CD4-positive, alpha-beta T cell treated with Interleukin-6 for 4 hours (primary cell): ENCODE data around the gene SERPINF2.
A peak's percentile ranks its signal among the peaks of the same experiment; 100 is the strongest.
"Not testable (repeated sequence)": the region's sequence is repeated elsewhere in the genome, so short reads cannot be mapped to it uniquely, and the experiment has no call there.

ENCODE experiments used
- DNase-seq: peaks from one replicate; pipeline ENCODE4 v3.0.0-alpha.2; 2020; ENCODE audit warnings: mixed read lengths

SERPINF2 gene

GRCh38 chr17:1742371-1743087, at the start of gene SERPINF2:
Gene SERPINF2 (plus strand): TSS chr17:1742871. CDS start chr17:1744996, 2,125 bp downstream.
- DNase-seq, result no peak

- no peak for DNase-seq
These were observed 49.3 kb upstream of the SERPINF2 start for GRCh38 chr17:1693339-1693738.

GRCh38 chr17:1695365-1695764, 47.3 kb upstream of the SERPINF2 start:
- no peak for DNase-seq

GRCh38 chr17:1697681-1698080, 45.0 kb upstream of the SERPINF2 start:
- DNase-seq, result no peak

- not testable (repeated sequence) for DNase-seq
These were observed 42.8 kb upstream of the SERPINF2 start for GRCh38 chr17:1699891-1700290.

GRCh38 chr17:1703063-1703462, 39.6 kb upstream of the SERPINF2 start:
- DNase-seq, result no peak

- no peak for DNase-seq
These were observed 37.7 kb upstream of the SERPINF2 start for GRCh38 chr17:1705004-1705403.

GRCh38 chr17:1707107-1707506, 35.6 kb upstream of the SERPINF2 start:
- no peak for DNase-seq

- not testable (repeated sequence) for DNase-seq
These were observed 33.8 kb upstream of the SERPINF2 start for GRCh38 chr17:1708791-1709346.

- DNase-seq, result no peak
These were observed 33.2 kb upstream of the SERPINF2 start for GRCh38 chr17:1709403-1709951.

GRCh38 chr17:1709971-1710806, 32.5 kb upstream of the SERPINF2 start, which contains the start of gene TLCD2:
Gene TLCD2 (minus strand): TSS chr17:1710377. CDS start chr17:1710242, 135 bp downstream.
- peak; percentile 26 for DNase-seq

- DNase-seq, result peak; percentile 18
These were observed 31.7 kb upstream of the SERPINF2 start for GRCh38 chr17:1710807-1711553.

- no peak for DNase-seq
These were observed 30.9 kb upstream of the SERPINF2 start for GRCh38 chr17:1711804-1712203.

GRCh38 chr17:1712271-1712670, 30.4 kb upstream of the SERPINF2 start:
- DNase-seq, result no peak

GRCh38 chr17:1713160-1713877, 29.4 kb upstream of the SERPINF2 start:
- DNase-seq, result no peak

GRCh38 chr17:1713878-1714426, 28.7 kb upstream of the SERPINF2 start:
- DNase-seq, result no peak

- DNase-seq, result peak; percentile 39
These were observed 28.2 kb upstream of the SERPINF2 start for GRCh38 chr17:1714427-1714979.

- DNase-seq, result peak; percentile 64
These were observed 27.5 kb upstream of the SERPINF2 start for GRCh38 chr17:1714980-1715802.

GRCh38 chr17:1715803-1716075, 26.9 kb upstream of the SERPINF2 start:
- no peak for DNase-seq
